ENCODE measurements around the gene PRPF19.

DNA sequence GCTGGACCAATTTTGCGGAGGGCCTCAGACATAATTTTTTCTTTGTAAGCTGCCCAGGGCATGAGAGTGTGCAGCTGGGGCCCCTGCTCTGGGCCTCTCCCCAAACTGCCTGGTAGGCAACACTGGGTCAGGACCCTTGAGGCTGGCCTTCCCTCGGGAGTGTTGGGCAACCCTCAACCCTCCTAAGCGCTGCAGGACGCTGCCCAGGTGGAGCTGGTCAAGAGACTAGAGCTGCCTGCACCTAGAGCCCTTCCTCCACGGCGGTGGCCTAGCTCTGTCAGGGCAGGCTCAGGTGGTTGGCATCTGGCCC is 17.4 kb upstream of the PRPF19 start:
- no peak for TF ChIP-seq EZH2 (IDR thresholded peaks at IDR 0.05; ENCODE audit: borderline replicate concordance, low read depth, low read length, severe bottlenecking)
- TF ChIP-seq, protein P1, sequence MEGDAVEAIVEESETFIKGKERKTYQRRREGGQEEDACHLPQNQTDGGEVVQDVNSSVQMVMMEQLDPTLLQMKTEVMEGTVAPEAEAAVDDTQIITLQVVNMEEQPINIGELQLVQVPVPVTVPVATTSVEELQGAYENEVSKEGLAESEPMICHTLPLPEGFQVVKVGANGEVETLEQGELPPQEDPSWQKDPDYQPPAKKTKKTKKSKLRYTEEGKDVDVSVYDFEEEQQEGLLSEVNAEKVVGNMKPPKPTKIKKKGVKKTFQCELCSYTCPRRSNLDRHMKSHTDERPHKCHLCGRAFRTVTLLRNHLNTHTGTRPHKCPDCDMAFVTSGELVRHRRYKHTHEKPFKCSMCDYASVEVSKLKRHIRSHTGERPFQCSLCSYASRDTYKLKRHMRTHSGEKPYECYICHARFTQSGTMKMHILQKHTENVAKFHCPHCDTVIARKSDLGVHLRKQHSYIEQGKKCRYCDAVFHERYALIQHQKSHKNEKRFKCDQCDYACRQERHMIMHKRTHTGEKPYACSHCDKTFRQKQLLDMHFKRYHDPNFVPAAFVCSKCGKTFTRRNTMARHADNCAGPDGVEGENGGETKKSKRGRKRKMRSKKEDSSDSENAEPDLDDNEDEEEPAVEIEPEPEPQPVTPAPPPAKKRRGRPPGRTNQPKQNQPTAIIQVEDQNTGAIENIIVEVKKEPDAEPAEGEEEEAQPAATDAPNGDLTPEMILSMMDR (IDR thresholded peaks at IDR 0.05; ENCODE audit: borderline replicate concordance, extremely low read depth, low read length, poor library complexity, severe bottlenecking): no peak

All from DND-41 (cell line).